ENCODE data around the gene SLC4A9.
A peak's percentile ranks its signal among the peaks of the same experiment; 100 is the strongest.
"Not testable (repeated sequence)": the region's sequence is repeated elsewhere in the genome, so short reads cannot be mapped to it uniquely, and the experiment has no call there.

SLC4A9 gene

DNA sequence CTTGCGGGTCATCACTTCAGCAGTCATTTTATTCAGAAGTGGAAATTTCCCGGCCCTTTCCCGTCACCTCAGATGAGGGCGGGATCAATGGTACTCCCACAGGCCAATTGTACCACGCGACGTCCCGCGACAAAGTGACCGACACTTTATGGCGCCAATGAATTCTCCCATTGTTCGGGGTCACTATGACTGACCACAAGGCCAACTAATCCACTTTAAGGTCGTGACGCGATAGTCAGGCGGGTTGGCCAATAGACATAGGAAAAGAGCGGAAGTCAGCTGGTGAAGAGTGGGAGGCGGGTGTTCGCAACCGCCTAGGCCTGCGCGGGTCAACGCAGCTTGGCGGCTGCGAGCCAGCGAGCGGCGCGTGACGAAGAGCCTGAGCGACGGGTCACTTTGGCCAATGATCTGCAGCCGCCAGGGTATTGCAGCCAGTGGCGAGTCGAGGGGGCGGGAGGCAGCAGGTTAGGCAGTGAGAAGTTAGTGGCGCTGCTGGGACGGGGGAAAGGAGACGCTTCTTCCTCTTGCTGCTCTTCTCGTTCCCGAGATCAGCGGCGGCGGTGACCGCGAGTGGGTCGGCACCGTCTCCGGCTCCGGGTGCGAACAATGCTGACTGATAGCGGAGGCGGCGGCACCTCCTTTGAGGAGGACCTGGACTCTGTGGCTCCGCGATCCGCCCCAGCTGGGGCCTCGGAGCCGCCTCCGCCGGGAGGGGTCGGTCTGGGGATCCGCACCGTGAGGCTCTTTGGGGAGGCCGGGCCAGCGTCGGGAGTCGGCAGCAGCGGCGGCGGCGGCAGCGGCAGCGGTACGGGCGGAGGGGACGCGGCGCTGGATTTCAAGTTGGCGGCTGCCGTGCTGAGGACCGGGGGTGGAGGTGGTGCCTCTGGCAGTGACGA is 41.6 kb downstream of the SLC4A9 start, which contains the start of gene ANKHD1:
TSS of gene ANKHD1 (plus strand) at position 472 of the 896 bp plus-strand sequence. CDS start at position 607, 135 bp downstream.
- DNase-seq = peak; percentile 98

- peak; percentile 3 for DNase-seq
Observed at GRCh38 chr5:140402258-140403074, 42.5 kb downstream of the SLC4A9 start.

- DNase-seq = no peak
Observed at GRCh38 chr5:140403613-140404012, 43.6 kb downstream of the SLC4A9 start.

DNA sequence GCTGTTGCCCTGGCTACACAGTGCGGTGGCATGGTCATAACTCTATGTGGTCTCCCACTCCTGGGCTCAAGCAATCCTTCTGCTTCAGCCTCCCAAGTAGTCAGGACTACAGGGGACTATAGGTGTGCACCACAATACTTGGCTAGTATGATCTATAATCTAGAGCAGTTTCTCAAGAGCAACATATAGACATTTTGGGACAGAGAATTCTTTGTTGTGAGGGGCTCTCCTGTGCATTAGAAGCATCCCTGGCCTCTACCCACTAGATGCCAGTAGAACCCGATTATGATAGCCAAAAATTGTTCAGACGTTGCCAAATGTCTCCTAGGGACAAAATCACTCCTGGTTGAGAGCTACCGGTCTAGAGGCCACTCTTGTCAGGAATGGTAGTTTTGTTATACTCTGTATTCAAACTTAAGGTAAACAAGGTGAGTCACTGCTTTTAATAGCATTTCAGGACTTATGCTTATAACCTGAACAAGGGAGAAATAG is 48.8 kb downstream of the SLC4A9 start:
- DNase-seq = no peak

GRCh38 chr5:140413230-140413629 is 53.2 kb downstream of the SLC4A9 start:
- DNase-seq = no peak

- DNase-seq = no peak
Observed at GRCh38 chr5:140417235-140417634, 57.2 kb downstream of the SLC4A9 start.

DNA sequence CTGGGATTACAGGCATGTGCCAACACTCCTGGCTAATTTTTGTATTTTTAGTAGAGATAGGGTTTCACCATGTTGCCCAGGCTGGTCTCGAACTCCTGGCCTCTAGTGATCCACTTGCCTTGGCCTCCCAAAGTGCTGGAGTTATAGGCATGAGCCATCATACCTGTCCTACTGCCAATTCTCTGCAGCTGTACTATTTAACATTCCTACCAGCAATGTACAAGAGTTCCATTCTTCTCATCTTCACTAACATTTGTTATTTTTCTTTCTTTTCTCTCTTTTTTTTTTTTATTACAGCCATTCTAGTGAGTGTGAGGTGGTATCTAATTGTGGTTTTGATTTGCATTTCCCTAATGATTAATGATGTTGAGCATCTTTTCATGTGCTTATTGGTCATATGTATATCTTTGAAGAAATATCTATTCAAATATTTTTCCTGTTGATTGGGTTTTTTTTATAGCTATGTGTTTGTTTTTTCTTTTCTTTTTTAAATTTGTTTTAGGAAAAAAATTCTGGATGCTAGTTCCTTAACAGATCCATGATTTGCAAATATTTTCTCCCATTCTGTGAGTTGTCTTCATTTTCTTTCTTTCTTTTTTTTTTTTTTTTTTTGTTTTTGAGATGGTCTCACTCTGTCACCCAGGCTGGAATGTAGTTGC is 59.0 kb downstream of the SLC4A9 start:
- no peak for DNase-seq

- no peak for DNase-seq
Observed at GRCh38 chr5:140420226-140420570, 60.2 kb downstream of the SLC4A9 start.

DNA sequence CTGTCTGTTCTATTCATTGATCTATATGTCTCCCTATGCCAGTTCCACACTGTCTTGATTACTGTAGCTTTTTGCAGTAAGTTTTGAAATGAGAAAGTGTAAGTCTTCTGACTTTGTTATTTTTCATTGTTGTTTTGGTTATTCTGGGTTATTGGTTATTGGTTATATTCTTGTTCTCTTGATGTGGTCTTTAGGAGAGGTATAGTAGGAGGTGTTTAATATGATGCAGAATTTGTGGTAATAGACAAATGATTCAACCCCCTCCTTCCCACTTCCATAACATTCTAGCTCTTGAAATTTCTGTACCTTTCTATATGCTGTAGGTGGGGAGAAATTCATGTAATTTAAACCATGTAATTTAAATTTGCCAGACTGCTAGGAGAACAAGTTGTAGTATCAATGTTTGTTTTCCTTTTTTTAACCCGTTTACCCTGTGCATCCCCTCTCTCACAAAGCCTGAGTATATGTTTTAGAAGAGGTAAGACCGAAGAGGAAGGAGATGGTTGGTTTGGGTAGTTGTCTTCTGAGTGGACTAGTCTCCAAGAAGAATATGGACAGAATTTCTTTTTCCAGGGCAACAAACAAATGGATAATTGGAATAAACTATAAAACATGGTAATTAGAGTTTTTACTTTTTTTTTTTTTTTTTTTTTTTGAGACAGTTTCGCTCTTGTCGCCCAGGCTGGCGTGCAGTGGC is 60.8 kb downstream of the SLC4A9 start:
- DNase-seq = no peak

GRCh38 chr5:140421375-140421774 is 61.4 kb downstream of the SLC4A9 start:
- not testable (repeated sequence) for DNase-seq

DNA sequence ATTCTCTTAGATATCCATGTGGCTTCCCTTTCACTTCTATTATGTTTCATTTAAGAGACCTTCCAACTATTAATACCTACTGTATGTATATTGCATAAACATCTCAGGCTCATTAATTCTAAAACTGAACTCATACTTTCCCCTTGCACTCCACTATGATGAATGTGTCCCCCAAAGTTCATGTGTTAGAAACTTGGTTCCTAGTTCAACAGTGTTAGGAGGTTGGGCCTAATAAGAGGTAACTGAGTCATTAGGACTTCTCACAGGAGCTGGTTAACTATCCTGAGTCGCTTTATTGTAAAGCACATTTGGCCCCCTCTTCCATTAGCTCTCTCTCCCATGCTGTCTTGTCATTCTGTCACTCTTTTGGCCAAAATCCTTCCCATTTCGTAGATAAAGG is 63.6 kb downstream of the SLC4A9 start:
- no peak for DNase-seq

GRCh38 chr5:140424135-140424534 is 64.1 kb downstream of the SLC4A9 start:
- no peak for DNase-seq
